Ramos (cell line): Measurements from ENCODE around the gene PIP5K1B.

ENCODE experiments used
- in situ Hi-C: fragments of 300-500 bp; cut with MboI; formaldehyde crosslinking; loops from one replicate; pipeline ENCODE4 v1.14.3; 2022; ENCODE audit warnings: low sequenced_read_pairs; ENCODE audit not compliant: unreplicated experiment

Gene PIP5K1B

GRCh38 chr9:68731857-68732256 is 26.8 kb downstream of the PIP5K1B start:
- in situ Hi-C loops = no loop called here

GRCh38 chr9:68732405-68733020 is 27.5 kb downstream of the PIP5K1B start:
- in situ Hi-C loops = no loop called here

- in situ Hi-C loops = no loop called here
Measured at GRCh38 chr9:68733021-68733405, 28.0 kb downstream of the PIP5K1B start.

- in situ Hi-C loops = no loop called here
Measured at GRCh38 chr9:68738358-68738757, 33.3 kb downstream of the PIP5K1B start.

- in situ Hi-C loops = no loop called here
Measured at GRCh38 chr9:68739621-68740174, 34.7 kb downstream of the PIP5K1B start.

GRCh38 chr9:68740561-68740960 is 35.5 kb downstream of the PIP5K1B start:
- in situ Hi-C loops = no loop called here

- in situ Hi-C loops = no loop called here
Measured at GRCh38 chr9:68741234-68741633, 36.2 kb downstream of the PIP5K1B start.

- in situ Hi-C loops = no loop called here
Measured at GRCh38 chr9:68741704-68742332, 36.8 kb downstream of the PIP5K1B start.

GRCh38 chr9:68742333-68742730 is 37.3 kb downstream of the PIP5K1B start:
- in situ Hi-C loops = no loop called here

- in situ Hi-C loops = no loop called here
Measured at GRCh38 chr9:68744426-68744825, 39.4 kb downstream of the PIP5K1B start.

- in situ Hi-C loops = no loop called here
Measured at GRCh38 chr9:68746525-68746924, 41.5 kb downstream of the PIP5K1B start.

- in situ Hi-C loops = no loop called here
Measured at GRCh38 chr9:68747043-68747533, 42.0 kb downstream of the PIP5K1B start.

GRCh38 chr9:68749135-68749534 is 44.1 kb downstream of the PIP5K1B start:
- in situ Hi-C loops = no loop called here

- in situ Hi-C loops = no loop called here
Measured at GRCh38 chr9:68749579-68750159, 44.6 kb downstream of the PIP5K1B start.

- in situ Hi-C loops = no loop called here
Measured at GRCh38 chr9:68750255-68750654, 45.2 kb downstream of the PIP5K1B start.

GRCh38 chr9:68750786-68751185 is 45.7 kb downstream of the PIP5K1B start:
- in situ Hi-C loops = no loop called here

GRCh38 chr9:68751556-68751955 is 46.5 kb downstream of the PIP5K1B start:
- in situ Hi-C loops = no loop called here

- in situ Hi-C loops = no loop called here
Measured at GRCh38 chr9:68755051-68755450, 50.0 kb downstream of the PIP5K1B start.

- in situ Hi-C loops = no loop called here
Measured at GRCh38 chr9:68755752-68756151, 50.7 kb downstream of the PIP5K1B start.

GRCh38 chr9:68759981-68760673 is 55.1 kb downstream of the PIP5K1B start:
- in situ Hi-C loops = no loop called here
